Thyroid gland (tissue), 4 donors: ENCODE results near the gene CHAC1. TPM values are rescaled to one million over a fixed set of nuclear protein-coding genes. Genes with fewer than 3 reads are reported as not detected.

Experiments used
- DNase-seq, 2 donors: peaks; one replicate each; pipeline ENCODE4 v3.0.0-alpha.2; 2019
- H3K27ac ChIP-seq, 3 donors: fragments of 200-600 bp; sonication (generic); 1 replicate in 2 of 3; 2 replicates in 1 of 3; pipeline ENCODE4 v1.5.1; 2016 to 2019; ENCODE audit warnings: mild to moderate bottlenecking in 1 of 3, moderate library complexity in 1 of 3
- H3K27me3 ChIP-seq: fragments of 200-600 bp; sonication (generic); one replicate; pipeline ENCODE4 v1.5.1; 2019
- H3K36me3 ChIP-seq, 2 donors: fragments of 200-600 bp; sonication (generic); one replicate each; pipeline ENCODE4 v1.5.1; 2016 to 2019
- H3K4me1 ChIP-seq, 2 donors: fragments of 200-600 bp; sonication (generic); one replicate each; pipeline ENCODE4 v1.5.1; 2017 to 2019
- H3K4me3 ChIP-seq, 3 donors: fragments of 200-600 bp; sonication (generic); replicated peaks in 1 of 3; 1 replicate in 2 of 3; 2 replicates in 1 of 3; pipeline ENCODE4 v1.5.1; 2016; ENCODE audit warnings: mild to moderate bottlenecking in 1 of 3
- H3K9me3 ChIP-seq: fragments of 200-600 bp; sonication (generic); one replicate; pipeline ENCODE4 v1.5.1; 2017
- POLR2A ChIP-seq, 2 donors: fragments of 450-650 bp; IDR thresholded peaks; one replicate each; pipeline ENCODE4 v1.6.1; 2017; ENCODE audit warnings: antibody characterized with exemption in 2 of 2, mild to moderate bottlenecking in 2 of 2, moderate library complexity in 1 of 2
- WGBS, 2 donors: methylation state at CpG; one replicate each; pipeline ENCODE4 v1.1.5; 2017; 5-methylcytosine and 5-hydroxymethylcytosine counted together
- intact Hi-C: fragments of 100-400 bp; cut with DNase I; formaldehyde crosslinking; loops from one replicate; pipeline ENCODE4 v1.15.1; 2023
- total RNA-seq, 4 donors: library from RNA; depleted of rRNA; stranded (reverse); fragments of >200 nt; gene quantifications; one replicate each; pipeline ENCODE4 v1.2.3, GENCODE V29; 2016
- TF ChIP-seq, protein P1 (sequence below), 6 experiments: fragments of 200-600 bp in 3 of 6; fragments of 450-650 bp in 3 of 6; sonication (generic) in 3 of 6; IDR thresholded peaks; one replicate each; pipeline ENCODE4 v1.5.1; 2016 to 2019; ENCODE audit warnings: antibody characterized with exemption in 6 of 6, mild to moderate bottlenecking in 2 of 6, inconsistent platforms in 1 of 6, moderate library complexity in 1 of 6

CHAC1 gene
- total RNA-seq, 4 donors from 2014 or later = 1.1 to 3.1 (median 1.8) TPM

- Histone ChIP-seq H3K9me3 (no peaks in the 10 kb centered on the region), H3K27ac (no peak overlapping the region), H3K4me1 (no peaks in the 10 kb centered on the region), H3K4me3 (no peak overlapping the region), H3K27me3 (no peaks in the 10 kb centered on the region), H3K36me3 (peaks cover 17 to 31% of the 10 kb centered on the region in 2 donors)
- no peak for TF ChIP-seq POLR2A (IDR thresholded peaks at IDR 0.05)
- TF ChIP-seq, protein P1, sequence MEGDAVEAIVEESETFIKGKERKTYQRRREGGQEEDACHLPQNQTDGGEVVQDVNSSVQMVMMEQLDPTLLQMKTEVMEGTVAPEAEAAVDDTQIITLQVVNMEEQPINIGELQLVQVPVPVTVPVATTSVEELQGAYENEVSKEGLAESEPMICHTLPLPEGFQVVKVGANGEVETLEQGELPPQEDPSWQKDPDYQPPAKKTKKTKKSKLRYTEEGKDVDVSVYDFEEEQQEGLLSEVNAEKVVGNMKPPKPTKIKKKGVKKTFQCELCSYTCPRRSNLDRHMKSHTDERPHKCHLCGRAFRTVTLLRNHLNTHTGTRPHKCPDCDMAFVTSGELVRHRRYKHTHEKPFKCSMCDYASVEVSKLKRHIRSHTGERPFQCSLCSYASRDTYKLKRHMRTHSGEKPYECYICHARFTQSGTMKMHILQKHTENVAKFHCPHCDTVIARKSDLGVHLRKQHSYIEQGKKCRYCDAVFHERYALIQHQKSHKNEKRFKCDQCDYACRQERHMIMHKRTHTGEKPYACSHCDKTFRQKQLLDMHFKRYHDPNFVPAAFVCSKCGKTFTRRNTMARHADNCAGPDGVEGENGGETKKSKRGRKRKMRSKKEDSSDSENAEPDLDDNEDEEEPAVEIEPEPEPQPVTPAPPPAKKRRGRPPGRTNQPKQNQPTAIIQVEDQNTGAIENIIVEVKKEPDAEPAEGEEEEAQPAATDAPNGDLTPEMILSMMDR (IDR thresholded peaks at IDR 0.05) = no peak
- intact Hi-C loops = no loop called here
- 81 to 85% methylated on average over 4 of the region's 4 CpGs for WGBS, 2 donors
- DNase-seq = no peak
These were observed 21.6 kb downstream of the CHAC1 start for GRCh38 chr15:40974879-40975278.

DNA sequence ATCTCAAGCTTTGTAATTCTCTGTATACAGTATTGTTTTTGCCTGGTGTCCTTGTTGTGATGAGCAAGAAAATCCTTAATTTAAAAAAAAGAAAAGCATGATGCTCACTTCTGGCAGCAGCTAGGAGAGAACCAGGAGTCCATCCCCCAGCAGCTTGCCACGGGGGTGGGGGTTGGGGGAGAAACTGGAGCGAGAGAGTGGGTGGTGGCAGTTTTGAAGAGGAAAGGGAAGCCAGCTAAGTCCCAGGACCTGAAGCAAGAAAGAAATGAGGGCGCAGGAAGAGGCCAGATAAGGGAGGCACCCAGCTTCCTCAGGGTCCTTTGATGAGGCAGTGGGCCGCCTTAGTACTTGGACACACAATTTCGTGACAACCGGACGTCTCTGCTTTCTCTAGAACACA lies 23.5 kb downstream of the CHAC1 start:
- Histone ChIP-seq H3K27ac (no peak overlapping the region), H3K4me1 (no peaks in the 10 kb centered on the region), H3K36me3 (peaks cover 35 to 50% of the 10 kb centered on the region in 2 donors), H3K9me3 (no peaks in the 10 kb centered on the region), H3K4me3 (no peak overlapping the region), H3K27me3 (no peaks in the 10 kb centered on the region)
- intact Hi-C loops = no loop called here
- 78 to 83% methylated on average over 7 of the region's 7 CpGs for WGBS, 2 donors
- TF ChIP-seq POLR2A (IDR thresholded peaks at IDR 0.05) = no peak
- TF ChIP-seq, protein P1 (IDR thresholded peaks at IDR 0.05) = no peak
- DNase-seq = no peak

GRCh38 chr15:40978141-40978540 lies 24.9 kb downstream of the CHAC1 start:
- Histone ChIP-seq H3K27ac (no peak overlapping the region), H3K9me3 (no peaks in the 10 kb centered on the region), H3K27me3 (no peaks in the 10 kb centered on the region), H3K4me1 (no peaks in the 10 kb centered on the region), H3K4me3 (no peak overlapping the region), H3K36me3 (peaks cover 47 to 62% of the 10 kb centered on the region in 2 donors)
- intact Hi-C loops = no loop called here
- WGBS, 2 donors = 88 to 100% methylated on average over 2 of the region's 2 CpGs
- TF ChIP-seq, protein P1 (IDR thresholded peaks at IDR 0.05) = no peak
- no peak for TF ChIP-seq POLR2A (IDR thresholded peaks at IDR 0.05)
- no peak for DNase-seq

- WGBS, 2 donors = 96% methylated on average over 4 of the region's 4 CpGs
- H3K27me3 ChIP-seq = no peaks in the 10 kb centered on the region
- no peaks in the 10 kb centered on the region for H3K9me3 ChIP-seq
- intact Hi-C loops = no loop called here
- H3K36me3 ChIP-seq = peaks cover 51 to 67% of the 10 kb centered on the region in 2 donors
- DNase-seq = no peak
- no peaks in the 10 kb centered on the region for H3K4me1 ChIP-seq
- TF ChIP-seq, protein P1 (IDR thresholded peaks at IDR 0.05) = no peak
- no peak for TF ChIP-seq POLR2A (IDR thresholded peaks at IDR 0.05)
- no peak overlapping the region for H3K27ac ChIP-seq
- no peak overlapping the region for H3K4me3 ChIP-seq
These were observed 25.3 kb downstream of the CHAC1 start for GRCh38 chr15:40978562-40978961.

DNA sequence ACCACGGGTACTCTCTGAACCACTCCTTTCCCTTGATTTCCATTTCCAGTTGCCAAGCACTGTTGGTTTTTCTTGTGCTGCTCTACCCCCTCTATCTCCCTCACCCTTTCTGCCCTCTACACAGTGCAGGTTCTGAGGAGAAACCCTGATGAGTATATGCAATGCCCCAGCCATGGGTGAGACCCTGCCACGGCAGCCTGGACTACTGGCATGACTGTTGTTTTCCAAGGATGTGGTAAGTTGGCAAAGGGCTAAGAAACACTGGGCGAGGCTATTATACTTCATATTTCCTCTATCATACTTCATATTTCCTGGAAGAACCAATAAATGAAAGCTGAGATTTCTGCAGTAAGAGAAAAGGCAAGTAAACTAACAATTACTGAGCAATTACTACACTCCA lies 27.9 kb downstream of the CHAC1 start:
- Histone ChIP-seq H3K4me3 (no peak overlapping the region), H3K27ac (no peak overlapping the region), H3K27me3 (no peaks in the 10 kb centered on the region), H3K4me1 (no peaks in the 10 kb centered on the region), H3K36me3 (peaks cover 76 to 85% of the 10 kb centered on the region in 2 donors), H3K9me3 (no peaks in the 10 kb centered on the region)
- no peak for DNase-seq
- WGBS, 2 donors = 65 to 83% methylated on average over 3 of the region's 3 CpGs
- TF ChIP-seq, protein P1 (IDR thresholded peaks at IDR 0.05) = no peak
- no peak for TF ChIP-seq POLR2A (IDR thresholded peaks at IDR 0.05)
- intact Hi-C loops = no loop called here
